HG03108 (cell line): ENCODE measurements around the gene TMEM203.

Experiments
- ATAC-seq: cut with Tn5 transposase; IDR thresholded peaks from one replicate; pipeline ENCODE4 v1.9.1; 2021; ENCODE audit warnings: moderate library complexity; ENCODE audit not compliant: unreplicated experiment

The TMEM203 gene

DNA sequence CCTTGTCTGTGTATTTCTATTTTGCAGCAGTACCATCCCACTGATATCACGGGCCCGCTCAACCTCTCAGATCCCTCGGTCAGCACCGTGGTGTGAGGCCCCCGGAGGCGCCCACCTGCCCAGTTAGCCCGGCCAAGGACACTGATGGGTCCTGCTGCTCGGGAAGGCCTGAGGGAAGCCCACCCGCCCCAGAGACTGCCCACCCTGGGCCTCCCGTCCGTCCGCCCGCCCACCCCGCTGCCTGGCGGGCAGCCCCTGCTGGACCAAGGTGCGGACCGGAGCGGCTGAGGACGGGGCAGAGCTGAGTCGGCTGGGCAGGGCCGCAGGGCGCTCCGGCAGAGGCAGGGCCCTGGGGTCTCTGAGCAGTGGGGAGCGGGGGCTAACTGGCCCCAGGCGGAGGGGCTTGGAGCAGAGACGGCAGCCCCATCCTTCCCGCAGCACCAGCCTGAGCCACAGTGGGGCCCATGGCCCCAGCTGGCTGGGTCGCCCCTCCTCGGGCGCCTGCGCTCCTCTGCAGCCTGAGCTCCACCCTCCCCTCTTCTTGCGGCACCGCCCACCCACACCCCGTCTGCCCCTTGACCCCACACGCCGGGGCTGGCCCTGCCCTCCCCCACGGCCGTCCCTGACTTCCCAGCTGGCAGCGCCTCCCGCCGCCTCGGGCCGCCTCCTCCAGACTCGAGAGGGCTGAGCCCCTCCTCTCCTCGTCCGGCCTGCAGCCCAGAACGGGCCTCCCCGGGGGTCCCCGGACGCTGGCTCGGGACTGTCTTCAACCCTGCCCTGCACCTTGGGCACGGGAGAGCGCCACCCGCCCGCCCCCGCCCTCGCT is 37.5 kb downstream of the TMEM203 start:
- ATAC-seq = no peak

GRCh38 chr9:137167277-137167746 is 38.1 kb downstream of the TMEM203 start:
- no peak for ATAC-seq

DNA sequence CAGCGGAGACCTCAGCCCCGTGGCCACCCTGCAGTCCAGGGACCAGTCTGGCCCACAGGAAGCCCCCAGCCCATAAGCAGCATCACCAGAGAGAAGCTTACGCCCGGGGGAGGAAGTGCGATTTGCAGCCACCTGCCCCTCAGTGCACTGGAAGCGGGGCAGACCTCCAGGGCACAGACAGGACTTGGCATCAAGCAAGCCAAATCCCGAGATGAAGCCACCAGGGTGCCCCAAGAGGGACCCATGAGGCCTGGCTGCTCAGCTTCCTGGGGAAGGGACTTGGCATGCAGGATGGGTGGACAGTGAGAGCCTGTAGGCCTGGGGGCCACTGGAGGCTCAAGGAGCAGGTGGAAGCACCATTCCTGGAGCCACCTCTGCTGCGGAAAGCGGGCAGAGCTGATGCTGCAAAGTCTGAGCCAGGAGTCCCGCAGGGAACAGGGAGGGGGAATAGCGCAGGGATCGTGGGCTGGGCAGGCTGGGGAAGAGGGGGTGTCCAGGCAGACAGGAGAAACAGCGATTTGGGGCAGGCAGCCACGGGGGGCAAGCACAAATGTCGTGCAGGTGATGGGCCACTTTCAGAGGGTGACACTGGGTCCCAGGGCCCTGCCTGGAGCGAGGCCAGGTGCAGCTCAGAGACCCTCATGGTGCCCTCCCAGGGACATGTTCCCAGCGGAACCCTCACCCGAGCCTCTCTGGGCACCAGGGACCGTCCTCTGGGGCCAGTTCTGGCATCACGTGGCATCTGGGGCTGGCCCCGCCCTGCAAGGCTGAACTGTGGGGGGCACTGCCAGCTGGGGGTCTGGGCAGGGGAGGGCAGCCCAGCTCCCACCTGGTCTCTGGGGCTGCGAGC is 38.8 kb downstream of the TMEM203 start:
- no peak for ATAC-seq

- ATAC-seq = no peak
These were observed 40.1 kb downstream of the TMEM203 start for GRCh38 chr9:137165250-137165836.

DNA sequence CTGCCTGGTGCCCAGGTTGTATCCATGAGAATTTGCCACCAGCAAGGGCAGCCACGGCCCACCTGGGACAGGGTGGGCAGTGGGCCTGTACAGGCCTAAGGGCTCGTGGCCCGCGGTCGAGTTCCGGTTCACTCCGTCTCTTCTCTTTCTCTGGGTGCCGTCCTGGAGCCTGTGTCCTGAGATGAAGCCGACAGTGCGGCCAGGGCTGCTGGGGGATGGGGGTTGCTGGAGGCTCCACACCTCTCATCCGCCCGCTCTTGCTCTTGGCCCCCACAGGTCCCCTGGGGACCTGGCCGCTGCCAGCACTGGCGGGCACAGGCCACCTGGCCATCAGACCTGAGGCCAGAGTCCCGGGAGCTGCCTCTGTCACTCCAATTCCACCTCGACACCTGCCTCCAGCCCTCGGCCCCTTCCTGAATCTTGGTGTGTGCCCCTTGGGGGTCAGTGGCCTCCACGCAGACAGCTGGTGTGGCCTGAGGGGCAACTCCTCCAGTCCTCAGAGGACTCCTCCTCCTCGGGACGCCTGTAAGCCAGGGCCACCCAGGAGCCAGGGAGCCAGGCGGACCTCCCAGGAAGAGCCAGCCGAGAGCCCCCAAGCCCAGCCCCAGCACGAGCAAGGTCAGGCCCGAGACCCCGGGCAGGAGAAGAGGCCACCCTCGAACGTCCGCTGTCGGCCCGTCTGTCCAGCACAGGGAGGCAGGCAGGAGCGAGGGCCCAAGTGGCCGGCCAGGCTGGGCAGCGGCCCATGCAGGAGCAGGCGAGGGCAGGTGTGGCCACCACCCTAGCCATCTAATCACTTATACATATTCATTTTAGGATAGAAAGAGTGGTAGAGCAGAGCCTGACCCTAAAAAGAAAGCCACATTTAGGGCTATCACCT is 40.8 kb downstream of the TMEM203 start:
- ATAC-seq = no peak

GRCh38 chr9:137163805-137164204 is 41.6 kb downstream of the TMEM203 start:
- ATAC-seq = no peak

DNA sequence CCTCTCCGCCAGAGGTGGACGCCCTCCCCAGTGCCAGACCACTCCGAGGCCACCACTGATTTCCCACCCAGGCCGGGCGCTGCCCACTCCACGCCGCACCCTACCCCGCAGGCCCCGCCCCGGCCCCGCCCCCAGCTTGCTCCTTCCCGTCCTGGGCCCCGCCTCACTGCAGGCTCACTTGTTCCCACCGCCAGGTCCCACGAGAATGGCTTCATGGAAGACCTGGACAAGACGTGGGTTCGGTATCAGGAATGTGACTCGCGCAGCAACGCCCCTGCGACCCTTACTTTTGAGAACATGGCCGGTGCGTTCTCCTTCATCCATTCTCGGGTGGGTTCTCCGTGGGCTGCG is 42.1 kb downstream of the TMEM203 start:
- no peak for ATAC-seq

DNA sequence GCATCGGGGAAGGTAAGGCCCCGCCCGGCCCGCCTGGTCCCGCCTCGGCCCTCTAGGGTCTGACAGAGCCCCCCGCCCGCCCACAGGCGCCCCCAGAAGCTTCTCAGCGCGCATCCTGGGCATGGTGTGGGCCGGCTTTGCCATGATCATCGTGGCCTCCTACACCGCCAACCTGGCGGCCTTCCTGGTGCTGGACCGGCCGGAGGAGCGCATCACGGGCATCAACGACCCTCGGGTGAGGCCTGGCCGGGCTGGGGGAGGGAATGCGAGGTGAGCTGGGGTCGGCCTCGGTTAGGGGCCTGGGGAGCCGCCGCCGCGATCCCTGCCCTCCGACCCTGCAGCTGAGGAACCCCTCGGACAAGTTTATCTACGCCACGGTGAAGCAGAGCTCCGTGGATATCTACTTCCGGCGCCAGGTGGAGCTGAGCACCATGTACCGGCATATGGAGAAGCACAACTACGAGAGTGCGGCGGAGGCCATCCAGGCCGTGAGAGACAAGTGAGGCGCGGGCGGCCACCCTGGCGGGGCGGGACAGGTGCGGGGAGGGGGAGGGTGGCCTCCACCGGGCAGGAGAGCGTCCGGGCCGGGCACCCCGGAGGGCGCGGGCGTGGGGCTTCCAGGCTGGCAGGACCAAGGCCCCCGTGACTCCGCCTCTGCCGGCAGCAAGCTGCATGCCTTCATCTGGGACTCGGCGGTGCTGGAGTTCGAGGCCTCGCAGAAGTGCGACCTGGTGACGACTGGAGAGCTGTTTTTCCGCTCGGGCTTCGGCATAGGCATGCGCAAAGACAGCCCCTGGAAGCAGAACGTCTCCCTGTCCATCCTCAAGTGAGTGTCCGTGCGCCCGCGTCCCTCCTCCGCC is 42.7 kb downstream of the TMEM203 start:
- no peak for ATAC-seq

DNA sequence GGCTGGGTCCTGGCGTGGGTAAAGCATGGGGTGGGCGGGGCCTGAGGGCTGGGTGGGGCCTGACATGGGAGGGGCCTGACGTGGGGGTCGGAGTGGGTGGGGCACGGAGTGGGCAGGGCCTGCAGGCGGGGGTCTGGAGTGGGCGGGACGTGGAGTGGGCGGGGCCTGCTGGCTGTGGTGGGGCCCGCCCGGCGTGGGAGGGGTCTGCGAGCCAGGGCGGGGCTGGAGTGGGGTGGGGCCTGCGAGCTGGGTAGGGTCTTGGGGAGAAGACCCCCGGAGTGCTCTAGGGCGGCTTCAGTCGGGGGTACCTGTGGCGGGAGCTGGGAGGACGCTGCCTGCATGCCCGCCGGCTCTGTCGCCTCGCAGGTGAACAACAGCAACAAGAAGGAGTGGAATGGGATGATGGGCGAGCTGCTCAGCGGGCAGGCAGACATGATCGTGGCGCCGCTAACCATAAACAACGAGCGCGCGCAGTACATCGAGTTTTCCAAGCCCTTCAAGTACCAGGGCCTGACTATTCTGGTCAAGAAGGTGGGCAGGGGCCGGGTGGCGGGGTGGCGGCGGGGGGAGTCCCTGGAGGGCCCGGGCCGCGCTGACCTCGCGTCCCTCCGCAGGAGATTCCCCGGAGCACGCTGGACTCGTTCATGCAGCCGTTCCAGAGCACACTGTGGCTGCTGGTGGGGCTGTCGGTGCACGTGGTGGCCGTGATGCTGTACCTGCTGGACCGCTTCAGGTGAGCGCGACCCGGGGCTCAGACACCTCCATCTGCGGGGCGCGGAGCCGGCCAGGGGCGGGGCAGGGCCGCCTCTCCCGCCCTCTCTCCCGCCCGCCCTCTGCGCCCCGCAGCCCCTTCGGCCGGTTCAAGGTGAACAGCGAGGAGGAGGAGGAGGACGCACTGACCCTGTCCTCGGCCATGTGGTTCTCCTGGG is 43.6 kb downstream of the TMEM203 start:
- ATAC-seq = no peak

DNA sequence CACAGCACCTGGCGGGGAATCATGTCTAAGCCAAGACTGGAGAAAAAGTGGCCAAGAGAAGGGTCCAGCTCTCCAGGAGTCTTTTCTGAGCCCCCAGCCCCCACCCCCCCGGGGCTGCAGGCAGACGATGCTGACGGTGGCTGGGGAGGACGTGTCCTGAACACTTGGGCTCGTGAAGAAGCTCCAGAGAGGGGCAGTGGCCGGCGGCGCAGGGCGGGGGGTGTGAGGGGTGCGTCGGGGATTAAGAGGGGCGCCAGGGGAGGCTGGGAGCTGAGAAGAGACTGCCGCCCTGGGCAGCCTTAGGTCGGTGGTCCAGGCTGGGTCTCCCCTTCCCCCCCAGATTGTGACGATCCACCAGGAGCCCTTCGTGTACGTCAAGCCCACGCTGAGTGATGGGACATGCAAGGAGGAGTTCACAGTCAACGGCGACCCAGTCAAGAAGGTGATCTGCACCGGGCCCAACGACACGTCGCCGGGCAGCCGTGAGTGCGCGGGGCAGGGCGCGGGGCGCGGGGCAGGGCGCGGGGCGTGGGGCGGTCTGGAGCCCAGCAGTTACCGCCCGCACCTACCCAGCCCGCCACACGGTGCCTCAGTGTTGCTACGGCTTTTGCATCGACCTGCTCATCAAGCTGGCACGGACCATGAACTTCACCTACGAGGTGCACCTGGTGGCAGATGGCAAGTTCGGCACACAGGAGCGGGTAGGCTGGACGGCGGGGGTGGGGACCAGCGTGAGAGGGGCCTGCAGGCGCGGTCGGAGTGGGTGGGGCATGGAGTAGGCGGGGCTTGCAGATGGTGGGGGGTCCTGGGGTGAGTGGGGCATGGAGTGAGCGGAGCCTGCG is 44.5 kb downstream of the TMEM203 start:
- no peak for ATAC-seq

DNA sequence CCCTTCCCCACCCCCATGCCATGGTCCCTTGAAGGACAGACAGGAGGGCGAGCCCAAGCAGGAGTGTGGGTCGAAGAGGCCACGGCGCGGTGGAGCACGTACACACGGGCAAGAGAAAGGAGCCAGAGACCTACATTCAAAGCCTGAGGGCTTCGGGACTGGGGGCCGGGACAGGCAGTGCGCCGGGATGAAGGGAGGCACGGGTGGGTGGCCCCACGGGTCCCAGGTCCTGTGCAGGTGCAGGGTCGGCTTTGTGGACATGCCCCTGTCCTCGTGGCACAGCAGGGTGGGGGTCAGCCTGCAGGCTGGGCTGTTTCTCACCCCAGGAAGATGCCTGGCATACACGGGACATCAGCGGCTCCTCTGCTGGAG is 45.4 kb downstream of the TMEM203 start:
- ATAC-seq = no peak

- no peak for ATAC-seq
These were observed 46.1 kb downstream of the TMEM203 start for GRCh38 chr9:137159105-137160053.

- no peak for ATAC-seq
These were observed 46.8 kb downstream of the TMEM203 start for GRCh38 chr9:137158625-137159024.

- no peak for ATAC-seq
These were observed 47.6 kb downstream of the TMEM203 start for GRCh38 chr9:137157618-137158415.

GRCh38 chr9:137156567-137157375 is 48.7 kb downstream of the TMEM203 start:
- no peak for ATAC-seq
